ENCODE measurements around the gene SOWAHD.

- TF ChIP-seq CTCF (IDR thresholded peaks at IDR 0.05) (no peak), POLR2A (IDR thresholded peaks at IDR 0.05) (no peak)
Measured at GRCh38 chrX:119745283-119745848, 13.0 kb upstream of the SOWAHD start.
